Activated CD4-positive, alpha-beta T cell treated with anti-CD3 and anti-CD28 coated beads, Interleukin-2, amount 50 U/mL, for 24 hours (primary cell): Measurements from ENCODE around the gene GIGYF1.
A peak's percentile ranks its signal among the peaks of the same experiment; 100 is the strongest.

ENCODE experiments used
- DNase-seq, 2 donors: peaks; one replicate each; pipeline ENCODE4 v3.0.0-alpha.2; 2020; ENCODE audit warnings: low read depth in 1 of 2, low spot score in 1 of 2

The GIGYF1 gene

DNA sequence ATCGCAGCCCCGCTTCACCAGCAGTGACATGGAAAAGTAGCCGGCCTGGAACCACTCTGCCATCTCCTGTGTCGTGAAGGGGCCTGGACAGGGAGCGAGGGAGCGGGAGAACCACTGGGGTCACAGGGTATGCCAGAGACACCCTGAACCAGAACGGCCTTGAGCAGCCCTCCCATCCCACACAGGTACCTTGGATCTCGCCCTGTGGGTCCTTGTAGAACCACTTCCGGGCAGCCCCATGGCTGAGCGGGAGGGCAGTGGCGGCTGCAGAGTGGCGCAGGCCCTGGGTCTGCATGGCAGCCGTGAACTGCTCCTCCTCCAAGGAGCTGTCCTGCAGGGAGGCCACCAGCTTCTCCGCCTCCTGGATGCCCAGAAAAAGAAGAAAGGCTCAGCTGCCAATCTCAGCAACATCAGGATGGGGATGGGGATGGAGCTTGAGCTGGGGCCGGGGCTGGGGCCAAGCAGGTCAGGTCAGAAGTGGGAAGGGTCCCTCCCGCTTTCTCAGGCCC lies 9.5 kb downstream of the GIGYF1 start:
- DNase-seq = no peak

GRCh38 chr7:100683659-100684533 lies 10.2 kb downstream of the GIGYF1 start:
- DNase-seq = no peak

DNA sequence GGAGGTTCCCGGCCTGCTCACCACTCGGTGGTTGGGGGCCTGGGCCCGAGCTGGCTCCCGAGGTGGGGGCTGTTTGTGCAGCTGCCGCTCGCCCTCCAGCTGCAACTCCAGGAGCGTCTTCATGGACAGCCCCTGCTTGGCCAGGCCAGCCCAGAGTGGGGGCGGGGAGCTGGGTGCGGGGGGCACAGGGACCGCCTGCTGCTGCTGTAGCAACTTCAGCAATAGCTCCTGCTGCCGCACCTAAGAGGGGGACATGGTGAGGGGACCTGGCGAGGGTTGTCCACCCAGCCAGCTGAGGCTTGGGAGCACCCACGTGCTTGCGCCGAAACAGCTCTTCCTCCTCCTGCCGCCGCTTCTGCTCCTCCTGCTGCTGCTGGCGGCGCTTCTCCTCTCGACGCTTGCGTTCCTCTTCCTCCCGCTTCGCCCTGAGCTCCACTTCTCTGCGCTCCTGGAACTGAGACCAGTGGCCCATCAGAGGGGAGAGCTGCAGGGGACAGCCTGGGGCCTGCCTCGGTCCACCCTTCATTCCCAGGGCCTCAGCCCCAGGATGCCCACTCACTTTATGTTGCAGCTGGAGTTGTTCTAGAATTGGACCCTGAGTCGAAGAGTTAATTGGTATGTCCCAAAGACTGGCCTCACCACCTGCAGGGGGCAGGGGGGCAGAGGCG lies 10.9 kb downstream of the GIGYF1 start:
- no peak for DNase-seq

- DNase-seq = no peak
Measured at GRCh38 chr7:100682228-100682741, 11.8 kb downstream of the GIGYF1 start.

- DNase-seq = no peak
Measured at GRCh38 chr7:100681491-100682227, 12.4 kb downstream of the GIGYF1 start.

GRCh38 chr7:100680576-100681271 lies 13.3 kb downstream of the GIGYF1 start:
- no peak for DNase-seq

GRCh38 chr7:100679927-100680575 lies 14.0 kb downstream of the GIGYF1 start:
- DNase-seq = no peak

- DNase-seq = no peak
Measured at GRCh38 chr7:100679129-100679926, 14.7 kb downstream of the GIGYF1 start.

DNA sequence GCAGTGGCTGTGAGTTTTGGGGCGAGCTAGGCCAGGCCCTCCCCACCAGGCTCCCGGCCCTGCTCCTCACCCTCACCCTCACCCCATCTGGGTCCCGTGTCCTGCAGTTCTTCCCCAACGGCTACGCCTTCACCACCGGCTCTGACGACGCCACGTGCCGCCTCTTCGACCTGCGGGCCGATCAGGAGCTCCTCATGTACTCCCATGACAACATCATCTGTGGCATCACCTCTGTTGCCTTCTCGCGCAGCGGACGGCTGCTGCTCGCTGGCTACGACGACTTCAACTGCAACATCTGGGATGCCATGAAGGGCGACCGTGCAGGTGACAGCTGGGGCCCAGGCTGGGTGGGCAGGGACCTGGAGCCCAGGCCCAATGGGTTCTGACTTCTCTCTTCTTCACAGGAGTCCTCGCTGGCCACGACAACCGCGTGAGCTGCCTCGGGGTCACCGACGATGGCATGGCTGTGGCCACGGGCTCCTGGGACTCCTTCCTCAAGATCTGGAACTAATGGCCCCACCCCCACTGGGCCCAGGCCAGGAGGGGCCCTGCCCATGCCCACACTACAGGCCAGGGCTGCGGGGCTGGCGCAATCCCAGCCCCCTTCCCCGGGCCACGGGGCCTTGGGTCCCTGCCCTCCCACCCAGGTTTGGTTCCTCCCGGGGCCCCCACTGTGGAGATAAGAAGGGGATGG lies 15.6 kb downstream of the GIGYF1 start:
- DNase-seq = no peak

DNA sequence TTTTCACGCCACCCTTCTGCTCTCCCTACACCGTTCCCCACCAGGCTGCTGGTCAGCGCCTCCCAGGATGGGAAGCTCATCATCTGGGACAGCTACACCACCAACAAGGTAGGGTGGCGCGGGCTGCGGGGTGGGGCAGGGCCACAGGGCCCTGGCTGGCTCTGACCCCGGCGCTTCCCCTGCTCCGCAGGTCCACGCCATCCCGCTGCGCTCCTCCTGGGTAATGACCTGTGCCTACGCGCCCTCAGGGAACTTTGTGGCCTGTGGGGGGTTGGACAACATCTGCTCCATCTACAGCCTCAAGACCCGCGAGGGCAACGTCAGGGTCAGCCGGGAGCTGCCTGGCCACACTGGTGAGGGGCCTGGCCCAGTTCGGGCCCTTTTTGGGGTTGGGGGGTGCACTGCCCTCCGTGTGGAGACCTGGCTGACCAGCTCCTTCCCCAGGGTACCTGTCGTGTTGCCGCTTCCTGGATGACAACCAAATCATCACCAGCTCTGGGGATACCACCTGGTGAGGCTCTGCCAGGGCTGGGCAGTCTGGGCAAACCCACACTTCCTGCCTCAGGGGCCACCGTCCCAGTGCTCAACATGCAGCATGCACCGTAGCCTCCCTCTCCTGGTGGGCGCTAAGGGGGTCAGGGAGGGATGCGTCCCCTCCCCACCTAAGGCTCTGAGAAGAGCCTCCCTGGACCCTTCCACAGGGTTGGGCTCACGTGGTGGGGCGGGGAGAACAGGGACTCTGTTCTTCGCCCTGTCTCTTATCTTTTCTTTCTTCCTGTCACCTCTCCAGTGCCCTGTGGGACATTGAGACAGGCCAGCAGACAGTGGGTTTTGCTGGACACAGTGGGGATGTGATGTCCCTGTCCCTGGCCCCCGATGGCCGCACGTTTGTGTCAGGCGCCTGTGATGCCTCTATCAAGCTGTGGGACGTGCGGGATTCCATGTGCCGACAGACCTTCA lies 16.5 kb downstream of the GIGYF1 start:
- no peak for DNase-seq

- no peak for DNase-seq
Measured at GRCh38 chr7:100676501-100677306, 17.3 kb downstream of the GIGYF1 start.

- DNase-seq = peak; percentile 46 to 69
Measured at GRCh38 chr7:100675581-100676350, 18.3 kb downstream of the GIGYF1 start.

DNA sequence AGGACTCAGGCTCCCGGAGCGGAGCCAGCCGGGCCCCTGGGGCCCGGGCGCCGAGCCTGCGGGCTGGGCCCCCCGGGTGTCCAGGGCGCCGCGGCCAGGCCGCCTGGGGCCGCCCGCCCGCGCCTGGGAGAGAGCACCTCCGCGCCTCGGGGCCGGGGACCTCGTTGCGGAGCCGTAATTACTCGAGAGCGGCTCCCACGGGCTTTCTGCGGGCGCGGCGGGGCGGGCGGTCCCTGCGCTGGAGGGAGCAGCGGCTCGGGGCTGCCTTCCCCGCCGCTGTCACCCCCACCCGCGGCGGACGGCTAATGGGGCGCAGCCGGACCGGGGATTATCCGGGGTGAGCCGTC lies 19.0 kb downstream of the GIGYF1 start:
- no peak for DNase-seq

- no peak for DNase-seq
Measured at GRCh38 chr7:100674411-100675104, 19.5 kb downstream of the GIGYF1 start.

DNA sequence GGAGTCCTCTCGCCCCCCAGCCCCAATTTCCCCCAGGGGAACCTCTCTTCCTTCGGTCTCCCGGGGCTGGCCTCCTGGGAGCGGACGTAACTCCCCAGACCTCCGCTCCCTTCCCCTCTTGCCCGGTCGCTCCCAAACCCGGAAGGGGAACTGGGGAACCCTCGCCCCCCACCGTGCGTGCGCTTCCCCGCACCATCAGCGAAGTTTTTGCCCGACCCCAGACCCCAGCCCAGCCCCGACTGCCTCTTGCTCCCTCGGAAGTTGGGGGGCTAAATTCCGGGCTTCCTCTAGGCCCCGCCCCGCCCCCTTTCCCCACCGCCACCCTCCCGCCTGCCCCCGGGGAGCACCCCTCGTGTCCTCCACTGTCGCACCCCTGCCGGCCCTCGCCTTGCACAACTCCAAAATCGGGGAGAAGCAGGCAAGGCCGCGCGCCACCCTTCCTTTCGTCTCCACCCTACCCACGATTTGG lies 20.1 kb downstream of the GIGYF1 start:
- no peak for DNase-seq
